Measurements from ENCODE around the gene CPVL. TPM values are rescaled to one million over a fixed set of nuclear protein-coding genes. Genes with fewer than 3 reads are reported as not detected.

CPVL gene
- total RNA-seq, 3 donors from 2014 or later (not counting 1 experiment from before 2014, with no cell fraction given): 4.9 to 11.6 (median 9.8) TPM

DNA sequence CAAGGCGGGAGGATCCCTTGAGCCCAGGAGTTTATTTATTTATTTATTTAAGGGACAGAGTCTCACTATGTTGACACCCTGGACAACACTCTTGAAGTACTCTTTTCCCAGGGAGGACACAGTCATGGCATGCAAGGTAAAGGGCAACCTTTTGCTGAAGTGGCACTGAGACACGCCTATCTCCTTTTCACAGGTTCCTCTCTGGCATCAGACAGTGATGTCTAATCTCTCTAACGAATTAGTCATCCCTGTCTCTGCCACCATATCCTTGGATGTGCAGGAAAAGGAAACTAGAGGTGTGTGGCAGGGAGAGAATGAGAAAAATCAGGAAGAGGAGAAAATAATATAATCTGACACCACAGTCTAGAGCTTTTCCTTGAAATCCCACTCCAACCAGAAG, 19.5 kb downstream of the CPVL start:
- no peaks in the 10 kb centered on the region for H3K36me3 ChIP-seq (ENCODE audit: control insufficient read depth, insufficient read depth, low read length)
- H3K27me3 ChIP-seq (ENCODE audit: control insufficient read depth, insufficient read depth, low read length): no peaks in the 10 kb centered on the region
- WGBS (ENCODE audit: insufficient coverage): 87% methylated on average over 3 of the region's 3 CpGs
- DNase-seq (no peak), ATAC-seq (no peak)
- Mint-ChIP-seq H3K27ac (no peak overlapping the region), H3K4me1 (no peaks in the 10 kb centered on the region), H3K9me3 (no peaks in the 10 kb centered on the region), H3K27me3 (ENCODE audit: low read depth in 2 of 2) (peaks cover 6 to 10% of the 10 kb centered on the region in 2 donors), H3K36me3 (no peaks in the 10 kb centered on the region), H3K4me3 (no peak overlapping the region)
- no peaks in the 10 kb centered on the region for H3K9me3 ChIP-seq (ENCODE audit: control insufficient read depth, insufficient read depth, low read length)
- H3K4me3 ChIP-seq (ENCODE audit: low read length): no peak overlapping the region
- TF ChIP-seq, protein P1, sequence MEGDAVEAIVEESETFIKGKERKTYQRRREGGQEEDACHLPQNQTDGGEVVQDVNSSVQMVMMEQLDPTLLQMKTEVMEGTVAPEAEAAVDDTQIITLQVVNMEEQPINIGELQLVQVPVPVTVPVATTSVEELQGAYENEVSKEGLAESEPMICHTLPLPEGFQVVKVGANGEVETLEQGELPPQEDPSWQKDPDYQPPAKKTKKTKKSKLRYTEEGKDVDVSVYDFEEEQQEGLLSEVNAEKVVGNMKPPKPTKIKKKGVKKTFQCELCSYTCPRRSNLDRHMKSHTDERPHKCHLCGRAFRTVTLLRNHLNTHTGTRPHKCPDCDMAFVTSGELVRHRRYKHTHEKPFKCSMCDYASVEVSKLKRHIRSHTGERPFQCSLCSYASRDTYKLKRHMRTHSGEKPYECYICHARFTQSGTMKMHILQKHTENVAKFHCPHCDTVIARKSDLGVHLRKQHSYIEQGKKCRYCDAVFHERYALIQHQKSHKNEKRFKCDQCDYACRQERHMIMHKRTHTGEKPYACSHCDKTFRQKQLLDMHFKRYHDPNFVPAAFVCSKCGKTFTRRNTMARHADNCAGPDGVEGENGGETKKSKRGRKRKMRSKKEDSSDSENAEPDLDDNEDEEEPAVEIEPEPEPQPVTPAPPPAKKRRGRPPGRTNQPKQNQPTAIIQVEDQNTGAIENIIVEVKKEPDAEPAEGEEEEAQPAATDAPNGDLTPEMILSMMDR (IDR thresholded peaks at IDR 0.05): no peak
- no peak overlapping the region for H3K27ac ChIP-seq (ENCODE audit: low read length)
- intact Hi-C loops (cut with micrococcal nuclease): no loop called here
- no peaks in the 10 kb centered on the region for H3K4me1 ChIP-seq (ENCODE audit: control insufficient read depth, insufficient read depth, low read length)

DNA sequence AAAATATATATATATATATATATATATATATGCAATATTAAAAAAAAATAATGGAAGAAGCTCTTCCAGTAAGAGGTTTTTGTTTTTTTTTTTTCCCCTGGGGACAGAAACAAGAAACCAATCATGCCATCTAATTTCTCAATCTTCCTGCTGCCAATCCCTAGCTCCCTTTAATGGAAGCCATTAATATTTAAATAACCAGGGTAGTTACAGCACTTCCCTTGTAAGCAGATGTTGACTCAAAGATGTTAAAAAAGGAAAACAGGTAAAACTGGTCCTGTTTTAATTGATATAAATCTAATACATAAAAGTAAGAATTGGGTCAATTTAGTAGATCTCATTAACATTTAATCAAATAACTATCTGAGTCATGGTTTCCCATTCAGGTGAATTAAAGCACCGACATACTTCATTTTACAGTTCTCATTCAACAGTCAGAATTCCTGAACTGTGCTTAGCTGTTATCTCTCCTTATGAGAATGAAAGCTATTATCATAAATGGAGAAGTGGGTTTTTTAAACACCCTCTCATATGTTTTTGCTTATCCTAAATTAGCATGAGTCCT, 22.6 kb downstream of the CPVL start:
- Mint-ChIP-seq H3K4me3 (no peak overlapping the region), H3K9me3 (no peaks in the 10 kb centered on the region), H3K27ac (no peak overlapping the region), H3K4me1 (no peaks in the 10 kb centered on the region), H3K27me3 (ENCODE audit: low read depth in 2 of 2) (peaks cover 3 to 4% of the 10 kb centered on the region in 2 donors), H3K36me3 (no peaks in the 10 kb centered on the region)
- ATAC-seq (no peak), DNase-seq (no peak)
- Histone ChIP-seq H3K9me3 (ENCODE audit: control insufficient read depth, insufficient read depth, low read length) (no peaks in the 10 kb centered on the region), H3K27ac (ENCODE audit: low read length) (no peak overlapping the region), H3K27me3 (ENCODE audit: control insufficient read depth, insufficient read depth, low read length) (no peaks in the 10 kb centered on the region), H3K4me3 (ENCODE audit: low read length) (no peak overlapping the region), H3K4me1 (ENCODE audit: control insufficient read depth, insufficient read depth, low read length) (no peaks in the 10 kb centered on the region), H3K36me3 (ENCODE audit: control insufficient read depth, insufficient read depth, low read length) (no peaks in the 10 kb centered on the region)
- TF ChIP-seq, protein P1 (IDR thresholded peaks at IDR 0.05): no peak
- WGBS (ENCODE audit: insufficient coverage): no CpG with 5 or more reads among the region's 1 CpG
- intact Hi-C loops (cut with micrococcal nuclease): no loop called here

DNA sequence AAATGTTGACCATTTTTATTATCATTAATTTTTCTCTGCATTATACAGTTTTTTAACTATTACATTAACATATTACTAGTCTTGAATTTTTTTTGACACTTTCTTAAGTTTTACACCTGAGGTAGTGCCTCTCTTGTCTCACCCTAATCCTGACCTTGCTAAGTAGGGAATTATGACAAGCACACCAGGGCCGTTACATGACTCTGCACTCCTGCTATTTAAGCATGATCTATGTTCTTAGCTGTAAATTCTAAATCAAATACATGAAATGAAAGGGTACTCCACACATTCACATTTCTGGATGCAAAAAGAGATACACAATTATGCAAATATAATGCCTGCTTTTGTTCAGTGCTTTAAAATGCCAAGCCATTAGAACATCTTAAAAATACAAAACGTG, 23.6 kb downstream of the CPVL start:
- H3K4me1 ChIP-seq (ENCODE audit: control insufficient read depth, insufficient read depth, low read length): no peaks in the 10 kb centered on the region
- H3K9me3 ChIP-seq (ENCODE audit: control insufficient read depth, insufficient read depth, low read length): no peaks in the 10 kb centered on the region
- no peaks in the 10 kb centered on the region for H3K36me3 ChIP-seq (ENCODE audit: control insufficient read depth, insufficient read depth, low read length)
- Mint-ChIP-seq H3K27ac (no peak overlapping the region), H3K27me3 (ENCODE audit: low read depth in 2 of 2) (peaks cover 4 to 14% of the 10 kb centered on the region in 2 donors), H3K36me3 (no peaks in the 10 kb centered on the region), H3K4me1 (no peaks in the 10 kb centered on the region), H3K4me3 (no peak overlapping the region), H3K9me3 (no peaks in the 10 kb centered on the region)
- H3K4me3 ChIP-seq (ENCODE audit: low read length): no peak overlapping the region
- TF ChIP-seq, protein P1 (IDR thresholded peaks at IDR 0.05): no peak
- 100% methylated on average over 1 of the region's 2 CpGs for WGBS (ENCODE audit: insufficient coverage)
- intact Hi-C loops (cut with micrococcal nuclease): no loop called here
- H3K27ac ChIP-seq (ENCODE audit: low read length): no peak overlapping the region
- ATAC-seq: no peak
- no peaks in the 10 kb centered on the region for H3K27me3 ChIP-seq (ENCODE audit: control insufficient read depth, insufficient read depth, low read length)
- no peak for DNase-seq

DNA sequence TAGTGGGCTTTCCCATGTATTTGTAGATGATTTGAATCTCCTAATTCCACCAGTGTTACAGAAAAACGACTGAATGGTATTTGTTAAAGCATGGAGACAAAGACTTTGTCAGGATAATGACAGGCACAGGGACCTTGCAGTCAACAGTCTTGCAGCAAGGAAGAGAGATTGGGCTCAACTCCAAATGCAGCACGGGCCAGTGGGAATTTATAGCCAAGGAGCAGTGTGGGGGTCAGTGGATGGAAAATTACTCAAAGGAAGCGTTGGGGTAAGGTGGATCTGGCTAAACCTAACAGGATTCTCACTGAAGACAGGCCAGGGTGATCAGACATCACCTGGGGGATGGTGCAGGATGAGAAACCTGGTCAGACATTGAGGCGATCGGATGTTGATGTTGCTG, 24.3 kb downstream of the CPVL start:
- no peak overlapping the region for H3K4me3 Mint-ChIP-seq
- H3K9me3 Mint-ChIP-seq: no peaks in the 10 kb centered on the region
- H3K27me3 Mint-ChIP-seq (ENCODE audit: low read depth in 2 of 2): peaks cover 4 to 18% of the 10 kb centered on the region in 2 donors
- H3K27ac Mint-ChIP-seq: no peak overlapping the region
- Histone ChIP-seq H3K36me3 (ENCODE audit: control insufficient read depth, insufficient read depth, low read length) (no peaks in the 10 kb centered on the region), H3K27me3 (ENCODE audit: control insufficient read depth, insufficient read depth, low read length) (no peaks in the 10 kb centered on the region), H3K4me1 (ENCODE audit: control insufficient read depth, insufficient read depth, low read length) (no peaks in the 10 kb centered on the region), H3K9me3 (ENCODE audit: control insufficient read depth, insufficient read depth, low read length) (no peaks in the 10 kb centered on the region), H3K4me3 (ENCODE audit: low read length) (no peak overlapping the region), H3K27ac (ENCODE audit: low read length) (no peak overlapping the region)
- 76% methylated on average over 5 of the region's 5 CpGs for WGBS (ENCODE audit: insufficient coverage)
- H3K36me3 Mint-ChIP-seq: no peaks in the 10 kb centered on the region
- TF ChIP-seq, protein P1 (IDR thresholded peaks at IDR 0.05): no peak
- intact Hi-C loops (cut with micrococcal nuclease): no loop called here
- ATAC-seq: no peak
- no peak for DNase-seq
- no peaks in the 10 kb centered on the region for H3K4me1 Mint-ChIP-seq

Data from natural killer cell (primary cell).